HG03571 (cell line): ENCODE data around the gene MBOAT1.

ENCODE experiments used
- ATAC-seq: cut with Tn5 transposase; IDR thresholded peaks from one replicate; pipeline ENCODE4 v1.9.1; 2021; ENCODE audit not compliant: unreplicated experiment

MBOAT1 gene

DNA sequence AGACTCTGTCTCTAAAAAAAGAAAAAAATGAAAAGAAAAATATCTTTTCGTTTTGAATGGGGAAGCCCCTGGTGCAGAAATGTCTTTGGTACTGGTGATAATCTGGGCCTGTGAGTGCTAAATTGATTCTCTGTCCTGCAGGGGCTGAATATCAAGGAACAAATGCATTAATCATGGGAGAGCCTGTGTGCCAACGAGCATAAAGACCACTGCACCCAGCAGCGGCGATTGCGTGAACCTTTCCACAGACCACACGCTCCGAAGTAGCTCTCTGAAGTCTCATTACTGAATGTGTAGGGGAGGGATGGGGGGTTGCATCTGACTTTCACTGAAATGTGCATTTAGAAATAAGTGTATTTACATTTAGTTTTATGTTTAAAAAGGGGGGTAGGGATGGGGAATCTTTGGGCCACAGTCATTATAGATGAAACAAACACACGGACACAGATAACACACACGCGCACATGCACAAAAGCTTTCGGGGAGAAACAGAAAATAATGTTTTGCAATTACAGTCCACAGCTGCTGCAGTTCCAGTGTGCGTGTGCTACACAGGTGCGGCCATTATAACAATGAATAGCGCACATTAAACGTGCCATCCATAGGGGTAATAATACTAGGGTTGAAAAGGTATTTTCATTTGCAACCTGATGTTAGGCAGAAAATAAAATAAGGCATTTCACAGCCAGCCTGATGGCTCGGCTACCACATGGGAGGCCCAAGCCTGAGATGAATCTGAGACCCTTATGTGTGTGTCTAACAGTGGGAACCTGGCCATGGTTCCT lies 154.0 kb downstream of the MBOAT1 start:
- ATAC-seq: no peak

- peak; percentile 52 for ATAC-seq
Observed at GRCh38 chr6:20056350-20056992, 155.8 kb downstream of the MBOAT1 start.

- no peak for ATAC-seq
Observed at GRCh38 chr6:20055916-20056315, 156.4 kb downstream of the MBOAT1 start.
